ENCODE results near the gene CNTNAP5. TPM values are rescaled to one million over a fixed set of nuclear protein-coding genes. Genes with fewer than 3 reads are reported as not detected.

CNTNAP5 gene
- total RNA-seq, 1 donor from 2014 or later: not detected

GRCh38 chr2:124604940-124605339 is 579.9 kb downstream of the CNTNAP5 start:
- Mint-ChIP-seq H3K9me3 (no peaks in the 10 kb centered on the region), H3K4me3 (no peak overlapping the region), H3K27me3 (ENCODE audit: insufficient read depth, low read depth) (no peaks in the 10 kb centered on the region), H3K4me1 (no peaks in the 10 kb centered on the region), H3K36me3 (no peaks in the 10 kb centered on the region), H3K27ac (no peak overlapping the region)
- Histone ChIP-seq H3K36me3 (no peaks in the 10 kb centered on the region), H3F3A (ENCODE audit: low read depth) (no peaks in the 10 kb centered on the region), H3K27me3 (no peaks in the 10 kb centered on the region), H2AFZ (replicated peaks) (no peak overlapping the region), H3K4me2 (no peak overlapping the region), H3K79me2 (ENCODE audit: low read depth) (no peaks in the 10 kb centered on the region), H3K9ac (no peak overlapping the region), H3K9me3 (ENCODE audit: low read depth) (no peaks in the 10 kb centered on the region), H4K20me1 (ENCODE audit: low read depth) (no peaks in the 10 kb centered on the region), H3K27ac (no peak overlapping the region), H3K4me3 (no peak overlapping the region), H3K4me1 (peaks cover 3% of the 10 kb centered on the region)
- no peak for TF ChIP-seq EZH2phosphoT487 (IDR thresholded peaks at IDR 0.05)
- TF ChIP-seq CTCF (IDR thresholded peaks at IDR 0.05): no peak
- TF ChIP-seq EZH2 (IDR thresholded peaks at IDR 0.05): no peak
- DNase-seq (ENCODE audit: low spot score): no peak

DNA sequence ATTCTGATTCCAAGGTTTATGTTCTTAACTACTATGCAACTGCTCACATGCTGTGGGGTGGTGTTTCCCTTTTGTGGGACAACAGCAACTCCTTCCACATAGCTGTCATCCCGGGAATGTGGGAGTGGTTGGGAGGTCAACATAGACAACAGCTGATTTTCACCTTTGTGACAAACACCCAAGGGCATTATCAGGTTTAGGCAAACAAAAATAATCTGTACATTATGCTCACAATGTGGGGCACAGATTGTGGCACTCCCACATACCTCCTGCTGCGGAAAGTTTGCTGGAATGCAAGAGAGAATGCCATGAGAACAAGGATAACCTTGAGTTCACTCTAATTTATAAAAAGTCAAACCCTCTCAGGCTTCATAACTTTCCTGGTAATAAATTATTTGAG is 582.6 kb downstream of the CNTNAP5 start:
- TF ChIP-seq CTCF (IDR thresholded peaks at IDR 0.05) (no peak), EZH2 (IDR thresholded peaks at IDR 0.05) (no peak), EZH2phosphoT487 (IDR thresholded peaks at IDR 0.05) (no peak)
- H3K4me3 ChIP-seq: no peak overlapping the region
- no peak overlapping the region for H3K4me3 Mint-ChIP-seq

GRCh38 chr2:124609667-124610066 is 584.6 kb downstream of the CNTNAP5 start:
- Histone ChIP-seq H3K79me2 (ENCODE audit: low read depth) (no peaks in the 10 kb centered on the region), H4K20me1 (ENCODE audit: low read depth) (no peaks in the 10 kb centered on the region), H3K4me1 (peaks cover 22% of the 10 kb centered on the region), H3K27me3 (no peaks in the 10 kb centered on the region), H2AFZ (replicated peaks) (no peak overlapping the region), H3K9me3 (ENCODE audit: low read depth) (no peaks in the 10 kb centered on the region), H3K36me3 (no peaks in the 10 kb centered on the region), H3K4me3 (no peak overlapping the region), H3F3A (ENCODE audit: low read depth) (no peaks in the 10 kb centered on the region), H3K9ac (no peak overlapping the region), H3K27ac (no peak overlapping the region), H3K4me2 (no peak overlapping the region)
- no peaks in the 10 kb centered on the region for H3K9me3 Mint-ChIP-seq
- H3K4me3 Mint-ChIP-seq: no peak overlapping the region
- TF ChIP-seq EZH2 (IDR thresholded peaks at IDR 0.05) (no peak), CTCF (IDR thresholded peaks at IDR 0.05) (no peak), EZH2phosphoT487 (IDR thresholded peaks at IDR 0.05) (no peak)
- DNase-seq (ENCODE audit: low spot score): no peak
- no peaks in the 10 kb centered on the region for H3K27me3 Mint-ChIP-seq (ENCODE audit: insufficient read depth, low read depth)
- no peak overlapping the region for H3K27ac Mint-ChIP-seq
- H3K36me3 Mint-ChIP-seq: no peaks in the 10 kb centered on the region
- peaks cover 4% of the 10 kb centered on the region for H3K4me1 Mint-ChIP-seq

More for the DNA sequence above, 582.6 kb downstream of the CNTNAP5 start:
- Histone ChIP-seq H3K9me3 (ENCODE audit: low read depth) (no peaks in the 10 kb centered on the region), H3K36me3 (no peaks in the 10 kb centered on the region), H3K4me1 (peaks cover 22% of the 10 kb centered on the region), H3K9ac (no peak overlapping the region), H3K4me2 (no peak overlapping the region), H3K27me3 (no peaks in the 10 kb centered on the region), H2AFZ (replicated peaks) (no peak overlapping the region), H4K20me1 (ENCODE audit: low read depth) (no peaks in the 10 kb centered on the region), H3F3A (ENCODE audit: low read depth) (no peaks in the 10 kb centered on the region), H3K79me2 (ENCODE audit: low read depth) (no peaks in the 10 kb centered on the region), H3K27ac (no peak overlapping the region)
- H3K27ac Mint-ChIP-seq: no peak overlapping the region
- H3K27me3 Mint-ChIP-seq (ENCODE audit: insufficient read depth, low read depth): no peaks in the 10 kb centered on the region
- no peaks in the 10 kb centered on the region for H3K36me3 Mint-ChIP-seq
- H3K9me3 Mint-ChIP-seq: no peaks in the 10 kb centered on the region
- DNase-seq (ENCODE audit: low spot score): no peak
- H3K4me1 Mint-ChIP-seq: peaks cover 4% of the 10 kb centered on the region
